Sigmoid colon (tissue), 3 donors: ENCODE data around the gene SEL1L.

Experiments
- POLR2A ChIP-seq, 2 donors: fragments of 450-650 bp; IDR thresholded peaks; one replicate each; pipeline ENCODE4 v1.6.1; 2016; ENCODE audit warnings: antibody characterized with exemption in 2 of 2, mild to moderate bottlenecking in 2 of 2, moderate library complexity in 2 of 2
- TF ChIP-seq, protein P1 (sequence below), 4 experiments: fragments of 450-650 bp in 3 of 4; fragments of 200-600 bp in 1 of 4; IDR thresholded peaks; one replicate each; pipeline ENCODE4 v1.5.1; 2016 to 2019; ENCODE audit warnings: antibody characterized with exemption in 4 of 4, mild to moderate bottlenecking in 3 of 4, moderate library complexity in 2 of 4

DNA sequence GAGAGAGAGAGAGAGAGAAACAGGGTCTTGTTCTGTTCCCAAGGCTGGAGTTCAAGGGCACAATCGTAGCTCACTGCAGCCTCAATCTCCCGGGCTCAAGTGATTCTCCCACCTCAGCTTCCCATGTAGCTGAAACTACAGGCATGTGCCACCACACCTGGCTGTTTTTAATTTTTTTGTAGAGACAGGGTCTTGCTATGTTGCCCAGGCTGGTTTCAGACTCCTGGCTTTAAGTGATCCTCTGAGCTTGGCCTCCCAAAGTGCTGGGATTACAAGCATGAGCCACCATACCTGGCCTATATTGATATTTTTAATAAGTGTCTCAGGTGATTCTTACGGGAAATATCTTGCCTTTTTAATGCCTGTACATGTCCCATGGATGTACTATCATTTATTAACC, 82.7 kb downstream of the SEL1L start:
- no peak for TF ChIP-seq POLR2A (IDR thresholded peaks at IDR 0.05)
- TF ChIP-seq, protein P1, sequence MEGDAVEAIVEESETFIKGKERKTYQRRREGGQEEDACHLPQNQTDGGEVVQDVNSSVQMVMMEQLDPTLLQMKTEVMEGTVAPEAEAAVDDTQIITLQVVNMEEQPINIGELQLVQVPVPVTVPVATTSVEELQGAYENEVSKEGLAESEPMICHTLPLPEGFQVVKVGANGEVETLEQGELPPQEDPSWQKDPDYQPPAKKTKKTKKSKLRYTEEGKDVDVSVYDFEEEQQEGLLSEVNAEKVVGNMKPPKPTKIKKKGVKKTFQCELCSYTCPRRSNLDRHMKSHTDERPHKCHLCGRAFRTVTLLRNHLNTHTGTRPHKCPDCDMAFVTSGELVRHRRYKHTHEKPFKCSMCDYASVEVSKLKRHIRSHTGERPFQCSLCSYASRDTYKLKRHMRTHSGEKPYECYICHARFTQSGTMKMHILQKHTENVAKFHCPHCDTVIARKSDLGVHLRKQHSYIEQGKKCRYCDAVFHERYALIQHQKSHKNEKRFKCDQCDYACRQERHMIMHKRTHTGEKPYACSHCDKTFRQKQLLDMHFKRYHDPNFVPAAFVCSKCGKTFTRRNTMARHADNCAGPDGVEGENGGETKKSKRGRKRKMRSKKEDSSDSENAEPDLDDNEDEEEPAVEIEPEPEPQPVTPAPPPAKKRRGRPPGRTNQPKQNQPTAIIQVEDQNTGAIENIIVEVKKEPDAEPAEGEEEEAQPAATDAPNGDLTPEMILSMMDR (IDR thresholded peaks at IDR 0.05), result no peak
